ELF-1 (cell line): ENCODE measurements around the gene MROH2B.
"Not testable (repeated sequence)": the region's sequence is repeated elsewhere in the genome, so short reads cannot be mapped to it uniquely, and the experiment has no call there.

Experiments
- DNase-seq: peaks from one replicate; pipeline ENCODE4 v3.0.0-alpha.2; 2016; ENCODE audit warnings: low read depth, low spot score

Gene MROH2B

GRCh38 chr5:41022600-41022999, 48.5 kb downstream of the MROH2B start:
- not testable (repeated sequence) for DNase-seq

DNA sequence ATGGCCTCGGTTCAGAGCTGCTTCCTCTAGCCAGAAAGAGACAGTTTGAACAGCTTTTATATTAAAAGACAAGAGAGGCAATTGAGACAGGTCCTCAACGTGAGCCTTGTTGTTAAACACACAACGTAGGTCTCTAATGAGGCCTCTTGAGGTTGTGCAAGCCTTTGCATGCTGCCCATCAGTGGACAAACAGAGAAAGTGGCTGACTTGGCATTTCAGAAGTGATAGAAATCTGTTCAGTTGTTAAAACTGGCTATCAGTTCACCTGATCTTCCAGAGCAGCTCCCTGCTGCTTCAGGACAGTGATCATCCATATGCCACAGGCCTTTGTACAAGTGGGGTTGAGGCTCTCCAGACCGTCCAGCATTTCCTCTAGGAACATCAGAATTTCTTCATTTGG, 58.8 kb downstream of the MROH2B start:
- no peak for DNase-seq

DNA sequence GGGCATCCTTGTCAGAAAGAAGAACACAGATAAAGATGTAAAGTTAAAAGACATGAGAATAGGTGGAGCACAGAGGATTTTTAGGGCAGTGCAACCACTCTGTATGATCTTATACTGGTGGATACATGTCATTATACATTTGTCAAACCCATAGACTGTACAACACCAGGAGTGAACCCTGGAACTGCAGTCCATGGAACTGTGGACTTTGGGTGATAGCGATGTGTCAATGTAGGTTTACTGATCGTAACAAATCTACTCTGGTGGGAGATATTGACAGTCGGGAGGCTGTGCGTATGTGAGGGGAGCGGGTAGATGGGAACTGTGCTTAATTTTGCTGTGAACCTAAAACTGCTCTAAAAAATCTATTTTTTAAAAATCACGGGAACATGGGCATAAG, 60.6 kb downstream of the MROH2B start:
- no peak for DNase-seq

- DNase-seq, result no peak
Measured at GRCh38 chr5:41009232-41009631, 61.9 kb downstream of the MROH2B start.

DNA sequence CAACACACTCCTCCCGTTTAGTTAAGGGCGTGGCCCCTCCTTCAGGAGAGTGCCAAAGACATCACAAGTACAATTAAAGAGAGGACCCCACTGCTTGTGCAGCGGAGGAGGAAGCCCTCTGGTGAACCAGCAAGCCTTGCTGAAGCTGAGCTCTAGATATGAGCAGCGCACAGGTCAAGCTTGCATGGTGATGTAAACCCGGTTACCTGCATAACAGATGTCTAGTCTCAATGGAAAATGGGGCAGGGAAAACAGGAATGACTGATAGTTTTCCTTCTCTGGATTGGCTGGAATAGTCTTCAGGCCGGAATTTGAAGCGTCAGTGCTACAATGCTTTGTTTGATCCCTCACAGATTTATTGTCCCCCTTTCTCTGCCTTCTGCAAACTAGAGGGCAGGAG, 66.2 kb downstream of the MROH2B start:
- no peak for DNase-seq

GRCh38 chr5:41003670-41004376, 67.3 kb downstream of the MROH2B start:
- no peak for DNase-seq

- no peak for DNase-seq
Measured at GRCh38 chr5:40999966-41000365, 71.2 kb downstream of the MROH2B start.

GRCh38 chr5:40999142-40999541, 72.0 kb downstream of the MROH2B start:
- no peak for DNase-seq

DNA sequence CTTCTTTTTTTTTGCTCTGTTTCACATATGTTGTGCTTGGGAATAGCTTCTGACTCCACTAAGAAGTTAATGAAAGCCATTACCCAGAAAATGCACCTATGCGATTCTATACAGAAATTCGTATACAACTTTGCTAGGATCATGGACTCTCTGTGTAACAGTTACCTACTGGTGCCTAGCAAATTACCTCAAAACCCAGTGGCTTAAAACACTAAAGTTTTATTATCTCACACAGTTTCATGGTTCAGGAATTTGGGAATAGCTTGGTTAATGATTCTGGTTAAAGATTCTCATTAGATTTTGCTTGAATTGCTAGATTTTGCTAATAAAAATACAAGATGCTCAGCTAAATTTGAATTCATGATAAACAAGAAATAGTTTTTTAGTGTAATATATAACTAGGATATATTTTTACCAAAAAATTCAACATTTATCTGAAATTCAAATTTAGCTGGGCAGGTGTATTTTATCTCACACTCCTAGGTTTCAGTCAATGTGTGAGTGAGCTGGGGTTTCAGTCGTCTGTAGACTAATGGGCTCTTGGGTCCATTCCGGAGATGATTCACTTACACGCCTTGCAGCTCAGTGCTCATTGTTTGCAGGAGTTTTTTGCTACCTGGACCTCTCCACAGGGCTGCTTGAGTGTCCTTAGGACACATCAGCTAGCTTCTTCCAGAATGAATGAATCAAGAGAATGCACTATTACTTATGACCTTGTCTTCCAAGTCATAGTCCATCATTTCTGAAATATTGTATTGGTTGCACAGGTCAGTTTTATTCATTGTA, 75.1 kb downstream of the MROH2B start:
- DNase-seq, result no peak

GRCh38 chr5:40991981-40992559, 79.1 kb downstream of the MROH2B start:
- DNase-seq, result no peak

GRCh38 chr5:40991168-40991980, 79.8 kb downstream of the MROH2B start:
- DNase-seq, result no peak

GRCh38 chr5:40988746-40989510, 82.2 kb downstream of the MROH2B start:
- no peak for DNase-seq

DNA sequence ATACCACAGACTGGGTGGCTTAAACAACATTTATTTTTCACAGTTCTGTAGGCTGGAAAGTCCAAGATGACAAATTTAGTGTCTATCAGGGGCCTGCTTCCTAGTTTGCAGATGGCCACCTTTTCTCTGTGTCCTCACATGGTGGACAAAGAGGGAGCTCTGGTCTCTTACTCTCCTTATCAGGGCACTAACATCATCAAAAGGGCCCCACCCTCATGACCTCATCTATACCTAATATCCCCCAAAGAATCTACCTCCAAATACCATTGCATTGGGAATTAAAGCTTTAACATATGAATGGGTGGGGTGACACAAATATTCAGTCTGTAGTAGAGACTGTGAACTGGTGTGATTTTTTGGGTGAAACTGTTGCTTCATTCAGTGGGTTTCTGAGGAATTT, 83.8 kb downstream of the MROH2B start:
- no peak for DNase-seq

- no peak for DNase-seq
Measured at GRCh38 chr5:40986666-40987065, 84.5 kb downstream of the MROH2B start.

DNA sequence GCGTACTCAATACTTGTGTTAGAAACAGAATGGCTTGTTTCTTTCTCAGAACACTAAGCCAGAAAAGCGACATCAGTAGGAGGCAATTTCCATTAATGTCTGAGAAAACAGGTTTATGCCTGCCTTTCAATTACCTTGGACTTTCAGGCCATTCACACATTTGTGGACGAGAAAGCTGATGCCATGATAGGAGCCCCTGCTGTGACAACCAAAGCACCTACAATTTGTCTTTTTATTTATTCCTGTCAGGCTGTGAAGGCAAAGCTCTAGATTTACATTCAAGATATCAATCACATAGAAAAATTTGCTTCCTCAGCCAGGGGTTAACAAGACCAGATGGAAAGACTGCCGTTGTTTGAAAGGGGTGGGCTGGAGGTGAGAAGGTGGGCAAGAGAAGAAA, 85.6 kb downstream of the MROH2B start:
- no peak for DNase-seq

DNA sequence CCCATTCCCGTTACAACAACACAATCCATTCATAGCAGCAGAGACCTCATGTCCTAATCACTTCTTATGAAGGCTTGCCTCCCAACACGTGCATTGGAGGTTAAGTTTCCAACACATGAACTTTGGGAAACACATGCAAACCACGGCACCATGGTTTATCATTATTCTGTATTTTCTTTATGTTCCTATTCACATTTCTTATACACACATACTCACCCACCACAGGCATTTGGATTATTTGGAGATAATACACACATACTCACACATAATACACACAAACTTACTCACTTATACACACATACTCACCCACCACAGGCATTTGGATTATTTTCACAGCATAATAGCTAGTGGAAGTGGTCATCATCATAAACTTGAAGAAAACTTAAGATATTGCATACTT, 86.3 kb downstream of the MROH2B start:
- no peak for DNase-seq

GRCh38 chr5:40983781-40984180, 87.4 kb downstream of the MROH2B start:
- no peak for DNase-seq

GRCh38 chr5:40981420-40981819, 89.7 kb downstream of the MROH2B start:
- DNase-seq, result no peak

- DNase-seq, result no peak
Measured at GRCh38 chr5:40976836-40977235, 94.3 kb downstream of the MROH2B start.

- DNase-seq, result no peak
Measured at GRCh38 chr5:40976041-40976440, 95.1 kb downstream of the MROH2B start.

- no peak for DNase-seq
Measured at GRCh38 chr5:40973364-40974004, 97.7 kb downstream of the MROH2B start.
